GM12878 (cell line): ENCODE results near the gene STRA6. TPM values are rescaled to one million over a fixed set of nuclear protein-coding genes. Genes with fewer than 3 reads are reported as not detected.

Experiments used
- ATAC-seq: fragments of 200-7000 bp; cut with Tn5 transposase; 3 replicates; pipeline ENCODE4 v1.9.1; 2020; ENCODE audit warnings: mild to moderate bottlenecking, moderate library complexity
- BruUV-seq: library from RNA; stranded (reverse); fragments of 400-500 nt; replicated peaks from 2 replicates; lab custom pipeline; 2021; lab: Mats Ljungman, UMichigan
- CTCF ChIA-PET: fragments of 300-600 bp; sonication (Branson Sonifier 250); formaldehyde crosslinking; extraction: SDS; loops from one replicate; lab custom pipeline; 2021; ENCODE audit warnings: inconsistent platforms; lab: Yijun Ruan, JAX
- POLR2A ChIA-PET: fragments of 350-600 bp; formaldehyde crosslinking; extraction: SDS; loops from one replicate; lab custom pipeline; 2021; ENCODE audit warnings: inconsistent platforms; lab: Charles Lee
- RAD21 ChIA-PET: fragments of 300-600 bp; sonication (Branson Sonifier 250); formaldehyde crosslinking; loops from one replicate; lab custom pipeline; 2023; ENCODE audit warnings: antibody characterized with exemption; ENCODE audit not compliant: unreplicated experiment; lab: Charles Lee
- SMC1A ChIA-PET: fragments of 300-600 bp; sonication (Branson Sonifier 250); formaldehyde crosslinking; loops from one replicate; lab custom pipeline; 2023; ENCODE audit not compliant: unreplicated experiment, uncharacterized antibody; lab: Charles Lee
- DNase-seq: peaks from one replicate; pipeline ENCODE4 v3.0.0-alpha.2; 2011; ENCODE audit warnings: low read depth, low spot score
- FAIRE-seq: peaks from 3 replicates; lab custom pipeline; 2011; peaks lifted over from hg19 to GRCh38; lab: Jason Lieb, UNC
- H2AFZ ChIP-seq: 2 replicates; pipeline ENCODE4 v1.6.0; 2011; ENCODE audit warnings: low read depth, low read length, control low read depth; ENCODE audit not compliant: control insufficient read depth
- H3K27ac ChIP-seq: 2 replicates; pipeline ENCODE4 v1.5.1; 2011; ENCODE audit warnings: control low read depth; ENCODE audit not compliant: control insufficient read depth, insufficient read depth
- H3K27me3 ChIP-seq, 2 experiments: replicated peaks in 1 of 2; 2 replicates each; pipeline versions ENCODE4 v1.6.0 to v1.6.1; 2011; ENCODE audit warnings: low read length in 1 of 2; ENCODE audit not compliant: control insufficient read depth in 2 of 2, insufficient read depth in 2 of 2
- H3K36me3 ChIP-seq, 2 experiments: 2 replicates each; pipeline ENCODE4 v1.5.1; 2011; ENCODE audit warnings: low read length in 1 of 2; ENCODE audit not compliant: control insufficient read depth in 2 of 2, insufficient read depth in 2 of 2
- H3K4me1 ChIP-seq: 2 replicates; pipeline ENCODE4 v1.6.1; 2011; ENCODE audit warnings: mild to moderate bottlenecking, low read length, moderate library complexity, mixed read lengths; ENCODE audit not compliant: control insufficient read depth, insufficient read depth
- H3K4me2 ChIP-seq: 2 replicates; pipeline ENCODE4 v1.6.0; 2011; ENCODE audit warnings: control low read depth; ENCODE audit not compliant: control insufficient read depth, insufficient read depth
- H3K4me3 ChIP-seq: fragments of 200-600 bp; sonication (generic); 2 replicates; pipeline ENCODE4 v1.5.1; 2016
- H3K79me2 ChIP-seq: 2 replicates; pipeline ENCODE4 v1.6.0; 2011; ENCODE audit warnings: low read length; ENCODE audit not compliant: control insufficient read depth, insufficient read depth
- H3K9ac ChIP-seq: 2 replicates; pipeline ENCODE4 v1.8.0; 2011; ENCODE audit warnings: low read length, control low read depth, mixed read lengths; ENCODE audit not compliant: control insufficient read depth, insufficient read depth
- H3K9me3 ChIP-seq: replicated peaks from 3 replicates; pipeline ENCODE4 v1.5.1; 2011; ENCODE audit warnings: mild to moderate bottlenecking, low read length; ENCODE audit not compliant: control insufficient read depth, insufficient read depth
- H4K20me1 ChIP-seq: 2 replicates; pipeline ENCODE4 v1.6.0; 2011; ENCODE audit not compliant: control insufficient read depth, insufficient read depth
- CREB1 ChIP-seq: IDR thresholded peaks from 2 replicates; pipeline ENCODE4 v1.6.1; 2012; ENCODE audit warnings: low read depth, mild to moderate bottlenecking, inconsistent platforms
- KAT2A ChIP-seq: conservative IDR thresholded peaks from 2 replicates; pipeline ENCODE4 v1.6.1; 2011; ENCODE audit warnings: low read depth, low read length; ENCODE audit not compliant: control insufficient read depth
- NBN ChIP-seq: fragments of 450-650 bp; IDR thresholded peaks from 2 replicates; pipeline ENCODE4 v1.6.1; 2016
- NRF1 ChIP-seq: conservative IDR thresholded peaks from 2 replicates; pipeline ENCODE4 v1.6.1; 2011; ENCODE audit warnings: mild to moderate bottlenecking, low read depth, low read length, improper control_type of control experiment
- RAD51 ChIP-seq: fragments of 450-650 bp; IDR thresholded peaks from 2 replicates; pipeline ENCODE4 v1.6.1; 2016; ENCODE audit warnings: moderate library complexity, mild to moderate bottlenecking, inconsistent platforms
- RB1 ChIP-seq: fragments of 450-650 bp; formaldehyde crosslinking; IDR thresholded peaks from 2 replicates; pipeline ENCODE4 v1.6.1; 2017; ENCODE audit warnings: mild to moderate bottlenecking, borderline replicate concordance
- SIN3A ChIP-seq: IDR thresholded peaks from 2 replicates; pipeline ENCODE4 v1.6.1; 2012; ENCODE audit warnings: low read depth, low read length, improper control_type of control experiment
- SMC3 ChIP-seq: IDR thresholded peaks from 2 replicates; pipeline ENCODE4 v1.6.1; 2011; ENCODE audit warnings: low read length, improper control_type of control experiment, borderline replicate concordance
- SREBF2 ChIP-seq: IDR thresholded peaks from 2 replicates; pipeline ENCODE4 v1.6.1; 2012; ENCODE audit warnings: mild to moderate bottlenecking, low read length
- TBL1XR1 ChIP-seq: IDR thresholded peaks from 2 replicates; pipeline ENCODE4 v1.6.1; 2012; ENCODE audit warnings: low read depth, low read length, improper control_type of control experiment
- WGBS: methylation state at CpG from one replicate; pipeline ENCODE4 v1.1.6; 2016; ENCODE audit warnings: low lambda C conversion rate; ENCODE audit not compliant: insufficient replicate concordance, insufficient coverage; ENCODE audit errors: missing lambda C conversion rate; 5-methylcytosine and 5-hydroxymethylcytosine counted together
- in situ Hi-C: fragments of 300-500 bp; cut with MboI; formaldehyde crosslinking; loops from 9 replicates; pipeline ENCODE4 v1.14.3; 2018; ENCODE audit warnings: mixed read lengths
- intact Hi-C: fragments of 100-400 bp; cut with micrococcal nuclease; formaldehyde crosslinking; loops from one replicate; pipeline ENCODE4 v1.14.2; 2022; ENCODE audit not compliant: unreplicated experiment
- polyA plus RNA-seq, 11 experiments: library from polyadenylated mRNA; depleted of rRNA in 4 of 11; unstranded in 6 of 11; stranded (reverse) in 5 of 11; fragments of >200 nt; fragmentation: Nextera tagmentation in 4 of 11; fragmentation: Illumina TruSeq in 1 of 11; extraction: Ambion mirVana in 4 of 11; extraction: Trizol in 1 of 11; gene quantifications; 1 replicate in 1 of 11; 2 replicates in 10 of 11; pipeline versions ENCODE4 v1.2.1 to v1.2.3, GENCODE V29; 2011 to 2016; ENCODE audit warnings: inconsistent platforms in 2 of 11, missing spikeins in 2 of 11, low read depth in 1 of 11
- total RNA-seq, 4 experiments: library from RNA; depleted of rRNA in 3 of 4; stranded (reverse); fragments of >200 nt in 3 of 4; fragmentation: Illumina TruSeq in 1 of 4; extraction: Trizol in 1 of 4; gene quantifications; 2 replicates each; pipeline versions ENCODE4 v1.2.1 to v1.2.3, GENCODE V29; 2013 to 2021
- TF ChIP-seq, protein P1 (sequence below): fragments of 450-650 bp; conservative IDR thresholded peaks from 2 replicates; pipeline ENCODE4 v1.6.1; 2017; ENCODE audit warnings: mild to moderate bottlenecking, moderate library complexity
- TF ChIP-seq, protein P2 (sequence below): fragments of 450-650 bp; IDR thresholded peaks from 2 replicates; pipeline ENCODE4 v1.6.1; 2016; ENCODE audit warnings: mild to moderate bottlenecking
- TF ChIP-seq, protein P3 (sequence below): fragments of 450-650 bp; IDR thresholded peaks from 2 replicates; pipeline ENCODE4 v1.6.1; 2017; ENCODE audit warnings: low read depth, mild to moderate bottlenecking, moderate library complexity
- TF ChIP-seq, protein P4 (sequence below): IDR thresholded peaks from 2 replicates; pipeline ENCODE4 v1.6.1; 2012; ENCODE audit warnings: low read depth, low read length, improper control_type of control experiment

STRA6 gene
- total and polyA plus RNA-seq, 10 of the 15 experiments (the other 5 are each of a cell fraction or from before 2014, with no cell fraction given) = 0.31 to 10.8 (median 5.8) TPM

DNA sequence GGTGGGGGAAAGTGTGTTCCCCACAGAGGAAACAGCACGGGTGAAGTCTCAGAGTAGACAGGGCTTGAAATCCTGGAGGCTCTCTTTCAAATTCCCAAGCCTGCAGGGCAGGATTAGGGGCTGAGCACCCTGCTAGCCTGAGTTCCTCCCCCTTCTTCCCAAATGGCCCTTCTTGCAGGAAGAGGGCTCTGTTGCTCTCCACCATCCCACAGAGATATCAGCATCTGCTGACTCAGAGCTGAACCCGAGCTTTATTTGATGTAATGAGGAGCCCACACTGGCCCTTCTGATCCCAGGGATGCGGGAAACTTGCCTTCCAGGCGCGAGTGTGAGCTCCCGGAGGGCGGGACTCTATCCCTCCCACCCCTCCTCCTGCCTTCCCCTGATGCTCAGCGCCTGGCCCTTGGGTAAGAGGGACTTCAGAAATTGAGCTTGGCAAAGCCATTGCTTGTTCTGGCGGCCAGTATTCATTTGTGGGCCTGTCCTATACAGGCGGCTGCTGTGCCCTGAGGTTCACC lies 1.4 kb upstream of the STRA6 start:
- ATAC-seq (no peak), FAIRE-seq (no peak), DNase-seq (no peak)
- Histone ChIP-seq H3K27ac (no peak overlapping the region), H3K4me2 (no peak overlapping the region), H3K79me2 (no peaks in the 10 kb centered on the region), H3K9me3 (no peaks in the 10 kb centered on the region), H3K4me3 (no peak overlapping the region), H3K9ac (no peak overlapping the region), H2AFZ (no peak overlapping the region), H3K4me1 (peaks cover 28% of the 10 kb centered on the region), H3K36me3 (no peaks in the 10 kb centered on the region), H3K27me3 (no peaks in the 10 kb centered on the region; a peak in 1 of 4 replicates), H4K20me1 (no peaks in the 10 kb centered on the region)
- intact Hi-C loops = no loop called here
- SMC1A ChIA-PET = no interaction called here
- TF ChIP-seq KAT2A = no peak
- no peak for TF ChIP-seq SREBF2
- no peak for TF ChIP-seq SIN3A
- TF ChIP-seq, protein P1, sequence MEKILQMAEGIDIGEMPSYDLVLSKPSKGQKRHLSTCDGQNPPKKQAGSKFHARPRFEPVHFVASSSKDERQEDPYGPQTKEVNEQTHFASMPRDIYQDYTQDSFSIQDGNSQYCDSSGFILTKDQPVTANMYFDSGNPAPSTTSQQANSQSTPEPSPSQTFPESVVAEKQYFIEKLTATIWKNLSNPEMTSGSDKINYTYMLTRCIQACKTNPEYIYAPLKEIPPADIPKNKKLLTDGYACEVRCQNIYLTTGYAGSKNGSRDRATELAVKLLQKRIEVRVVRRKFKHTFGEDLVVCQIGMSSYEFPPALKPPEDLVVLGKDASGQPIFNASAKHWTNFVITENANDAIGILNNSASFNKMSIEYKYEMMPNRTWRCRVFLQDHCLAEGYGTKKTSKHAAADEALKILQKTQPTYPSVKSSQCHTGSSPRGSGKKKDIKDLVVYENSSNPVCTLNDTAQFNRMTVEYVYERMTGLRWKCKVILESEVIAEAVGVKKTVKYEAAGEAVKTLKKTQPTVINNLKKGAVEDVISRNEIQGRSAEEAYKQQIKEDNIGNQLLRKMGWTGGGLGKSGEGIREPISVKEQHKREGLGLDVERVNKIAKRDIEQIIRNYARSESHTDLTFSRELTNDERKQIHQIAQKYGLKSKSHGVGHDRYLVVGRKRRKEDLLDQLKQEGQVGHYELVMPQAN = no peak
- TF ChIP-seq NRF1 = no peak
- TF ChIP-seq NBN = no peak
- TF ChIP-seq TBL1XR1 = no peak
- no peak for TF ChIP-seq SMC3
- no peak for TF ChIP-seq RAD51
- TF ChIP-seq CREB1 = no peak
- TF ChIP-seq, protein P2, sequence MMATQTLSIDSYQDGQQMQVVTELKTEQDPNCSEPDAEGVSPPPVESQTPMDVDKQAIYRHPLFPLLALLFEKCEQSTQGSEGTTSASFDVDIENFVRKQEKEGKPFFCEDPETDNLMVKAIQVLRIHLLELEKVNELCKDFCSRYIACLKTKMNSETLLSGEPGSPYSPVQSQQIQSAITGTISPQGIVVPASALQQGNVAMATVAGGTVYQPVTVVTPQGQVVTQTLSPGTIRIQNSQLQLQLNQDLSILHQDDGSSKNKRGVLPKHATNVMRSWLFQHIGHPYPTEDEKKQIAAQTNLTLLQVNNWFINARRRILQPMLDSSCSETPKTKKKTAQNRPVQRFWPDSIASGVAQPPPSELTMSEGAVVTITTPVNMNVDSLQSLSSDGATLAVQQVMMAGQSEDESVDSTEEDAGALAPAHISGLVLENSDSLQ = no peak
- TF ChIP-seq RB1 = no peak
- TF ChIP-seq, protein P3, sequence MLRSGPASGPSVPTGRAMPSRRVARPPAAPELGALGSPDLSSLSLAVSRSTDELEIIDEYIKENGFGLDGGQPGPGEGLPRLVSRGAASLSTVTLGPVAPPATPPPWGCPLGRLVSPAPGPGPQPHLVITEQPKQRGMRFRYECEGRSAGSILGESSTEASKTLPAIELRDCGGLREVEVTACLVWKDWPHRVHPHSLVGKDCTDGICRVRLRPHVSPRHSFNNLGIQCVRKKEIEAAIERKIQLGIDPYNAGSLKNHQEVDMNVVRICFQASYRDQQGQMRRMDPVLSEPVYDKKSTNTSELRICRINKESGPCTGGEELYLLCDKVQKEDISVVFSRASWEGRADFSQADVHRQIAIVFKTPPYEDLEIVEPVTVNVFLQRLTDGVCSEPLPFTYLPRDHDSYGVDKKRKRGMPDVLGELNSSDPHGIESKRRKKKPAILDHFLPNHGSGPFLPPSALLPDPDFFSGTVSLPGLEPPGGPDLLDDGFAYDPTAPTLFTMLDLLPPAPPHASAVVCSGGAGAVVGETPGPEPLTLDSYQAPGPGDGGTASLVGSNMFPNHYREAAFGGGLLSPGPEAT = no peak
- TF ChIP-seq, protein P4, sequence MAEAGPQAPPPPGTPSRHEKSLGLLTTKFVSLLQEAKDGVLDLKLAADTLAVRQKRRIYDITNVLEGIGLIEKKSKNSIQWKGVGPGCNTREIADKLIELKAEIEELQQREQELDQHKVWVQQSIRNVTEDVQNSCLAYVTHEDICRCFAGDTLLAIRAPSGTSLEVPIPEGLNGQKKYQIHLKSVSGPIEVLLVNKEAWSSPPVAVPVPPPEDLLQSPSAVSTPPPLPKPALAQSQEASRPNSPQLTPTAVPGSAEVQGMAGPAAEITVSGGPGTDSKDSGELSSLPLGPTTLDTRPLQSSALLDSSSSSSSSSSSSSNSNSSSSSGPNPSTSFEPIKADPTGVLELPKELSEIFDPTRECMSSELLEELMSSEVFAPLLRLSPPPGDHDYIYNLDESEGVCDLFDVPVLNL = no peak
- CTCF ChIA-PET = interaction anchor here (1.1 kb wide), 1 partner anchor 104 kb away, joined by 3 read pairs; no protein-coding TSS in a partner anchor
- BruUV-seq = no TSS peak
- POLR2A ChIA-PET = no interaction called here
- RAD21 ChIA-PET = no interaction called here
- in situ Hi-C loops = no loop called here
- 51% methylated on average over 10 of the region's 10 CpGs for WGBS
